Prostate gland (tissue), 2 donors: ENCODE measurements around the gene EHBP1L1. TPM values are rescaled to one million over a fixed set of nuclear protein-coding genes. Genes with fewer than 3 reads are reported as not detected.

ENCODE experiments used
- DNase-seq: peaks from one replicate; pipeline ENCODE4 v3.0.0-alpha.2; 2019; ENCODE audit warnings: low spot score
- H3K27ac ChIP-seq, 2 donors: fragments of 200-600 bp; sonication (generic); 2 replicates each; pipeline ENCODE4 v1.5.1; 2017 to 2019
- H3K27me3 ChIP-seq: fragments of 200-600 bp; sonication (generic); replicated peaks from 2 replicates; pipeline ENCODE4 v1.5.1; 2019; ENCODE audit not compliant: insufficient read depth
- H3K36me3 ChIP-seq, 2 donors: fragments of 200-600 bp; sonication (generic); 1 replicate in 1 of 2; 2 replicates in 1 of 2; pipeline versions ENCODE4 v1.5.1 to v1.8.1; 2017 to 2019
- H3K4me1 ChIP-seq: fragments of 200-600 bp; sonication (generic); replicated peaks from 2 replicates; pipeline ENCODE4 v1.5.1; 2019
- H3K4me3 ChIP-seq, 2 donors: fragments of 200-600 bp; sonication (generic); 2 replicates each; pipeline ENCODE4 v1.5.1; 2017 to 2019
- H3K9me3 ChIP-seq: fragments of 200-600 bp; sonication (generic); 2 replicates; pipeline ENCODE4 v1.5.1; 2017
- POLR2A ChIP-seq: fragments of 450-650 bp; IDR thresholded peaks from one replicate; pipeline ENCODE4 v1.6.1; 2016; ENCODE audit warnings: antibody characterized with exemption, mild to moderate bottlenecking
- POLR2AphosphoS5 ChIP-seq: sonication (generic); formaldehyde crosslinking; IDR thresholded peaks from one replicate; pipeline ENCODE4 v1.6.1; 2017; ENCODE audit warnings: antibody characterized with exemption
- WGBS: methylation state at CpG from one replicate; pipeline ENCODE4 v1.1.5; 2018; 5-methylcytosine and 5-hydroxymethylcytosine counted together
- intact Hi-C: fragments of 100-400 bp; cut with DNase I; formaldehyde crosslinking; loops from one replicate; pipeline ENCODE4 v1.14.2; 2022
- total RNA-seq, 2 donors: library from RNA; depleted of rRNA; stranded (reverse); fragments of >200 nt; gene quantifications; one replicate each; pipeline ENCODE4 v1.1.0, GENCODE V29; 2016
- TF ChIP-seq, protein P1 (sequence below), 4 experiments: fragments of 200-600 bp in 2 of 4; fragments of 450-650 bp in 2 of 4; sonication (generic) in 2 of 4; IDR thresholded peaks; 1 replicate in 3 of 4; 2 replicates in 1 of 4; pipeline ENCODE4 v1.5.1; 2016 to 2019; ENCODE audit warnings: antibody characterized with exemption in 4 of 4, mild to moderate bottlenecking in 2 of 4, moderate library complexity in 2 of 4

EHBP1L1 gene
- total RNA-seq, 2 donors from 2014 or later = 68.2 to 98.7 TPM

DNA sequence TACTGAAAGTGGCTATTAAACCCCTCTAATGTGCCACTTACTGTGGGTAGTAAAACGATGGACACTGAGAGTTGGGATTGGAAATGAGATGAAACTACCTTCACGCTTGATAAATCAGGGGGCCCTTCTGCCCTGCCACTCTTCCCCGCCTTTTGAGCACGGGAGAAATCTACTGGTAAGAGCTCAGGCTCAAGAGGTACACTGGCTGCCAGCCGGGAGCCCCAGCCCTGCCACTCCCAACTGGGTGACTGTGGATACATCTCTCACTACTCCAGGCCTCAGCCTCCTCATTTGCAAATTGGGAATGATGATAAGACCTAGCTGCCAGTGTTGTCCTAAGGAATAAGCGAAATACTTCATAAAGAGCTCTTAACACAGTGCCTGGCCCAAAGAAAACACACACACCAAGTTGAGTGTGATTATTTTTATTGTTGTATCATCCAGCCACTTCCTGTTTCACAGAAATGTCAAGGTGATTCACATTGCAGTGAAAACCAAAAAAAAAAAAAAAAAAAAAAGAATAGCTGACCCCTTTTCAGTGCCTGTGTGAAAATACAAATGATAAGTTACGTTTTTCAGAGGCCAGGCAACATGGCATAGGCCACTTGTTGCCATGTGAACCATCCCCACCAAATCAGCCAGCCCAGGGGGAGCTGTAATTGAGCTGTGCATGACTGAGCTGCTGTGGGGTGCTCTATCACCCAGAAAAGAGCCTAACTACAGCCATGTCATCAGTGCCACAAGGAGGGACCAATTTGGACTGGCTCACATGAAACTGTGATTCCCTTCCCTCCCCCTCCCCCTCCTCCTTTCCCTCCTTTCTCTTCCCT lies 10.0 kb upstream of the EHBP1L1 start:
- DNase-seq = no peak
- no peak overlapping the region for H3K4me3 ChIP-seq
- TF ChIP-seq POLR2A (no peak), POLR2AphosphoS5 (no peak)
- TF ChIP-seq, protein P1, sequence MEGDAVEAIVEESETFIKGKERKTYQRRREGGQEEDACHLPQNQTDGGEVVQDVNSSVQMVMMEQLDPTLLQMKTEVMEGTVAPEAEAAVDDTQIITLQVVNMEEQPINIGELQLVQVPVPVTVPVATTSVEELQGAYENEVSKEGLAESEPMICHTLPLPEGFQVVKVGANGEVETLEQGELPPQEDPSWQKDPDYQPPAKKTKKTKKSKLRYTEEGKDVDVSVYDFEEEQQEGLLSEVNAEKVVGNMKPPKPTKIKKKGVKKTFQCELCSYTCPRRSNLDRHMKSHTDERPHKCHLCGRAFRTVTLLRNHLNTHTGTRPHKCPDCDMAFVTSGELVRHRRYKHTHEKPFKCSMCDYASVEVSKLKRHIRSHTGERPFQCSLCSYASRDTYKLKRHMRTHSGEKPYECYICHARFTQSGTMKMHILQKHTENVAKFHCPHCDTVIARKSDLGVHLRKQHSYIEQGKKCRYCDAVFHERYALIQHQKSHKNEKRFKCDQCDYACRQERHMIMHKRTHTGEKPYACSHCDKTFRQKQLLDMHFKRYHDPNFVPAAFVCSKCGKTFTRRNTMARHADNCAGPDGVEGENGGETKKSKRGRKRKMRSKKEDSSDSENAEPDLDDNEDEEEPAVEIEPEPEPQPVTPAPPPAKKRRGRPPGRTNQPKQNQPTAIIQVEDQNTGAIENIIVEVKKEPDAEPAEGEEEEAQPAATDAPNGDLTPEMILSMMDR (IDR thresholded peaks at IDR 0.05) = no peak
- H3K4me1 ChIP-seq = peaks cover 18% of the 10 kb centered on the region
- H3K27me3 ChIP-seq = no peaks in the 10 kb centered on the region
- WGBS = 68% methylated on average over 7 of the region's 7 CpGs
- intact Hi-C loops = no loop called here
- no peaks in the 10 kb centered on the region for H3K9me3 ChIP-seq
- no peaks in the 10 kb centered on the region for H3K36me3 ChIP-seq
- no peak overlapping the region for H3K27ac ChIP-seq

DNA sequence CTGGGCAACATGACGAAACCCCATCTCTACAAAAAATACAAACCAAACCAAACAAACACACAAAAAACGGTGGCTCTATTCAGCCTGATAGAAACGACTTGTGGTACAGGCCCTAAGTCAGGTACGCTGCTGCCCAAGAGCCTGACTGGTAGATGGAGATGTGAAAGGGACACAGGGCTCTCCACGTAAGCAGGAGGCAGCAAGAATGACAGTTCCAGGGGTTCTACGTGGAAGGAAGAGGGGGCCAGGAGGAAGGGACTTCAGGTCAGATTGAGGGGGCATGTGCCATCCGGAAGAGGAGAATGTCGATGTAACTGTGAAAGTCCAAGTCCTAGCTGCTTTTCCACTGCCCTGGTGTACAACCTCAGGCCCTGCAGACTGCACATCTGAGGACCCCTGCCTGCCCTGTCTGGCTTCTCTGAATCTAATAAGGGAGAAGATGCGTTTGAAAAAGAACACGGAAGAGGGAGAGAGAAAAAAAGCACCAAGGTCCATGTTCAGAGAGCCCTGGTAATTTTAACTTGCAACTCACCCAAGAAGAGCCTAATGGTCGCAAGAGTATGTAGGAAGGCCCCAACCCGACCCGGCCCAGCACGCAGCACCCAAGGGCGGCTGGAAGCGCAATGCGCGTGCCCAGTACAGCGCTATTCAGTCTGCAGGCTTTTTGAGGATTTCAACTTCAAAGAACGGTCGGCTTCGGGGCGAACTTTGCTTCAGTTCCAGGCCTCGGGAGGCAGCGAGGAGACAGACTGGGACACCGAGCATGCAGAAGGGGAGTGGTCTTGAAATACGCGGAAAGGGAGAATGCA lies 6.5 kb upstream of the EHBP1L1 start:
- no peak for TF ChIP-seq POLR2A
- no peak for TF ChIP-seq POLR2AphosphoS5
- TF ChIP-seq, protein P1 (IDR thresholded peaks at IDR 0.05) = no peak
- H3K4me3 ChIP-seq = peak overlapping the region; percentile 68 to 69
- peaks cover 37% of the 10 kb centered on the region for H3K4me1 ChIP-seq
- peak overlapping the region; percentile 96 for H3K27ac ChIP-seq
- intact Hi-C loops = no loop called here
- 5% methylated on average over 28 of the region's 28 CpGs for WGBS
- no peak for DNase-seq
- no peaks in the 10 kb centered on the region for H3K36me3 ChIP-seq
- H3K9me3 ChIP-seq = no peaks in the 10 kb centered on the region
- no peaks in the 10 kb centered on the region for H3K27me3 ChIP-seq

DNA sequence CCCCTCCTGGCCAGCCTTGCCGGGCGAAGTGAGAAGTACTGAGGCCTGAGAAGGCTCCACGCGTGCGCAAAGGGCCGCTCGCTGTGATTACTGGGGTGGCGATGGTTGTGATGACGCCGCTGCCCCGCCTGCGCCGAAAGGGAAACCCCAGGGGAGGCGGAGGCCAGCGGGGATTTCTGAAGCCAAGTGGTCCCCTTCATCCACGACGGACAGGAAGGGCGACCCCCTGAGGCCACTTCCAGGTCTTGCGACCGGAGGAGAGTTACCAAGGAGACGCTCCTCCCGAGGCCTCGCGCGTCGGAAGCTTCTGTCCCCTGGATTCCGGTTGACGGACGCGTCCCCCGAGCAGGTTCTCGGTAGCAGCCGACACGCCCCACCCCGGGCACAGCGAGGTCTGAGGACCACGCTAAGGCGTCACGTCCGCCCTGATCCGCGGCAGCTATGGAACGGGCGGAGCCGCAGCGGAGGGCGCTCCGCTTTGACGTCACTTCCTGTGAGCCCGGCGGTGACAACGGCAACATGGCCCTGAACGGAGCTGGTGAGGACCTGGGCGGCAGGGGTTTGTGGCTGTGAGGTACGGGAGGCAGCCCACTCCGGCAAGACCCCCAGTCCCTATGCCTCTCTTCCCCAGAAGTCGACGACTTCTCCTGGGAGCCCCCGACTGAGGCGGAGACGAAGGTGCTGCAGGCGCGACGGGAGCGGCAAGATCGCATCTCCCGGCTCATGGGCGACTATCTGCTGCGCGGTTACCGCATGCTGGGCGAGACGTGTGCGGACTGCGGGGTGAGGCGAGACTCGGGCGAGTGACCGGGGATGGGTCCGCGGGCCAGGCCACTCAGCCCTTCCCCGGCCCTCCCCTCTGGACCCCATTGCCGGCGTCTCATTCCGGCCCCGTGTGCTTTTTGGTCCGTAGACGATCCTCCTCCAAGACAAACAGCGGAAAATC lies 5.6 kb upstream of the EHBP1L1 start, which contains the start of gene ZNRD2:
Gene ZNRD2, plus strand, starts transcription at position 505 of the 946 bp plus-strand sequence. Its CDS starts 15 bp downstream, at position 520.
- Histone ChIP-seq H3K27me3 (no peaks in the 10 kb centered on the region), H3K36me3 (no peaks in the 10 kb centered on the region), H3K4me3 (peak within 1 kb of the TSS; percentile 68 to 69), H3K9me3 (no peaks in the 10 kb centered on the region), H3K4me1 (peaks cover 37% of the 10 kb centered on the region), H3K27ac (peak within 1 kb of the TSS; percentile 96)
- intact Hi-C loops = loop anchor here (2.0 kb wide), 1 partner anchor 29 kb away; no protein-coding TSS in a partner anchor
- TF ChIP-seq, protein P1 (IDR thresholded peaks at IDR 0.05) = peak in 3 of 4 experiments; percentile 43 to 75 (median 59)
- TF ChIP-seq POLR2A (peak; percentile 72), POLR2AphosphoS5 (peak; percentile 99)
- WGBS = under 1% methylated on average over 89 of the region's 89 CpGs
- peak; percentile 97 for DNase-seq

DNA sequence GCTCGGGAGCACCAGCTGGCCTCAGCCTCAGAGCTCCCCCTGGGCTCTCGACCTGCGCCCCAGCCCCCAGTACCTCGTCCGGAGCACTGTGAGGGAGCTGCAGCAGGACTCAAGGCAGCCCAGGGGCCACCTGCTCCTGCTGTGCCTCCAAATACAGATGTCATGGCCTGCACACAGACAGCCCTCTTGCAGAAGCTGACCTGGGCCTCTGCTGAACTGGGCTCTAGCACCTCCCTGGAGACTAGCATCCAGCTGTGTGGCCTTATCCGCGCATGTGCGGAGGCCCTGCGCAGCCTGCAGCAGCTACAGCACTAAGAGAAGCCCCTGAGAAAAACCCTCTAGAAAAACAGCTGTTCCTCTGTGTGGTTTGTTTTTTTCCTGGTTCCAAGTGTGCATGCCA lies 4.4 kb upstream of the EHBP1L1 start:
- Histone ChIP-seq H3K4me1 (peaks cover 40% of the 10 kb centered on the region), H3K4me3 (peak overlapping the region in 1 of 2 donors; percentile 78), H3K27me3 (no peaks in the 10 kb centered on the region), H3K27ac (peak overlapping the region; percentile 96), H3K9me3 (no peaks in the 10 kb centered on the region), H3K36me3 (no peaks in the 10 kb centered on the region)
- intact Hi-C loops = loop anchor here (2.0 kb wide), 1 partner anchor 31 kb away; no protein-coding TSS in a partner anchor
- no peak for DNase-seq
- 83% methylated on average over 9 of the region's 9 CpGs for WGBS
- TF ChIP-seq, protein P1 (IDR thresholded peaks at IDR 0.05) = no peak
- TF ChIP-seq POLR2AphosphoS5 (no peak), POLR2A (no peak)
